Liver (tissue), 9 donors: ENCODE measurements around the gene PRPF6. TPM values are rescaled to one million over a fixed set of nuclear protein-coding genes. Genes with fewer than 3 reads are reported as not detected.

Experiments
- DNase-seq: peaks from one replicate; pipeline ENCODE4 v3.0.0-alpha.2; 2017; ENCODE audit warnings: low spot score
- H3K27ac ChIP-seq, 2 donors: one replicate each; pipeline ENCODE4 v1.7.0; 2013; ENCODE audit warnings: inconsistent platforms in 2 of 2, low read length in 2 of 2, control low read depth in 1 of 2, low read depth in 1 of 2, mild to moderate bottlenecking in 1 of 2
- H3K27me3 ChIP-seq, 4 donors: one replicate each; pipeline versions ENCODE4 v1.6.1 to v1.7.0; 2013; ENCODE audit warnings: low read length in 3 of 4, inconsistent platforms in 1 of 4, mild to moderate bottlenecking in 1 of 4, moderate library complexity in 1 of 4; ENCODE audit not compliant: control insufficient read depth in 4 of 4, insufficient read depth in 4 of 4
- H3K36me3 ChIP-seq, 4 donors: one replicate each; pipeline versions ENCODE4 v1.6.1 to v1.7.0; 2013; ENCODE audit warnings: low read length in 3 of 4, mild to moderate bottlenecking in 3 of 4, low read depth in 1 of 4, moderate library complexity in 1 of 4; ENCODE audit not compliant: control insufficient read depth in 4 of 4, insufficient read depth in 3 of 4
- H3K4me1 ChIP-seq, 4 donors: one replicate each; pipeline versions ENCODE4 v1.6.1 to v1.7.0; 2013; ENCODE audit warnings: low read length in 3 of 4, mild to moderate bottlenecking in 3 of 4, moderate library complexity in 1 of 4; ENCODE audit not compliant: control insufficient read depth in 4 of 4, insufficient read depth in 4 of 4
- H3K4me3 ChIP-seq, 3 donors: one replicate each; pipeline versions ENCODE4 v1.6.1 to v1.7.0; 2013; ENCODE audit warnings: low read length in 3 of 3, control low read depth in 1 of 3, low read depth in 1 of 3, mild to moderate bottlenecking in 1 of 3
- H3K9ac ChIP-seq, 2 donors: one replicate each; pipeline ENCODE4 v1.7.0; 2013; ENCODE audit warnings: low read length in 2 of 2, mild to moderate bottlenecking in 2 of 2, moderate library complexity in 2 of 2, control low read depth in 1 of 2, low read depth in 1 of 2
- H3K9me3 ChIP-seq, 4 donors: one replicate each; pipeline versions ENCODE4 v1.6.1 to v1.7.0; 2013; ENCODE audit warnings: low read length in 3 of 4; ENCODE audit not compliant: control insufficient read depth in 4 of 4
- EGR1 ChIP-seq, 2 donors: IDR thresholded peaks; 2 replicates each; pipeline ENCODE4 v1.6.1; 2016 to 2018; ENCODE audit warnings: antibody characterized with exemption in 2 of 2, low read depth in 2 of 2
- FOXA1 ChIP-seq: IDR thresholded peaks from 2 replicates; pipeline ENCODE4 v1.6.1; 2016; ENCODE audit warnings: antibody characterized with exemption
- FOXA2 ChIP-seq: IDR thresholded peaks from 2 replicates; pipeline ENCODE4 v1.6.1; 2016; ENCODE audit warnings: antibody characterized with exemption
- GABPA ChIP-seq, 2 donors: IDR thresholded peaks in 1 of 2; conservative IDR thresholded peaks in 1 of 2; 2 replicates each; pipeline ENCODE4 v1.6.1; 2016; ENCODE audit warnings: antibody characterized with exemption in 2 of 2, mild to moderate bottlenecking in 1 of 2, moderate library complexity in 1 of 2
- HNF4A ChIP-seq, 2 donors: conservative IDR thresholded peaks; 2 replicates each; pipeline ENCODE4 v1.6.1; 2016; ENCODE audit warnings: antibody characterized with exemption in 2 of 2, mild to moderate bottlenecking in 2 of 2
- HNF4G ChIP-seq: IDR thresholded peaks from 2 replicates; pipeline ENCODE4 v1.6.1; 2016; ENCODE audit warnings: antibody characterized with exemption
- JUND ChIP-seq, 2 donors: IDR thresholded peaks; 2 replicates each; pipeline ENCODE4 v1.6.1; 2016; ENCODE audit warnings: antibody characterized with exemption in 2 of 2
- NR2F2 ChIP-seq: IDR thresholded peaks from 2 replicates; pipeline ENCODE4 v1.6.1; 2016; ENCODE audit warnings: antibody characterized with exemption
- RAD21 ChIP-seq, 2 donors: IDR thresholded peaks; 2 replicates each; pipeline ENCODE4 v1.6.1; 2016; ENCODE audit warnings: antibody characterized with exemption in 2 of 2, mild to moderate bottlenecking in 2 of 2
- SP1 ChIP-seq: IDR thresholded peaks from 2 replicates; pipeline ENCODE4 v1.6.1; 2018; ENCODE audit warnings: antibody characterized with exemption, mild to moderate bottlenecking
- TAF1 ChIP-seq: conservative IDR thresholded peaks from 2 replicates; pipeline ENCODE4 v1.6.1; 2016; ENCODE audit warnings: antibody characterized with exemption, mild to moderate bottlenecking
- WGBS: extraction: QIAGEN DNeasy Blood & Tissue Kit; methylation state at CpG from one replicate; pipeline ENCODE4 v1.1.7; 2013; 5-methylcytosine and 5-hydroxymethylcytosine counted together
- polyA plus RNA-seq, 2 donors: library from polyadenylated mRNA; stranded (reverse) in 1 of 2; unstranded in 1 of 2; fragments of 200-250 nt in 1 of 2; fragments of >200 nt in 1 of 2; fragmentation: Nextera tagmentation in 1 of 2; extraction: Ambion mirVana in 1 of 2; gene quantifications; one replicate each; pipeline versions ENCODE4 v1.2.1 to v1.2.3, GENCODE V29; 2013 to 2015
- total RNA-seq, 2 donors: library from RNA; depleted of rRNA; stranded (reverse); fragments of >200 nt; gene quantifications; one replicate each; pipeline ENCODE4 v1.2.3, GENCODE V29; 2014
- TF ChIP-seq, protein P1 (sequence below): fragments of 150-350 bp; IDR thresholded peaks from 2 replicates; pipeline ENCODE4 v1.5.1; 2017; ENCODE audit warnings: improper control_type of control experiment, low read depth, low read length; ENCODE audit not compliant: missing input control
- TF ChIP-seq, protein P2 (sequence below): IDR thresholded peaks from 2 replicates; pipeline ENCODE4 v1.6.1; 2016; ENCODE audit warnings: antibody characterized with exemption
- TF ChIP-seq, protein P3 (sequence below): IDR thresholded peaks from 2 replicates; pipeline ENCODE4 v1.6.1; 2016; ENCODE audit warnings: antibody characterized with exemption
- TF ChIP-seq, protein P4 (sequence below): IDR thresholded peaks from 2 replicates; pipeline ENCODE4 v1.6.1; 2016; ENCODE audit warnings: antibody characterized with exemption
- TF ChIP-seq, protein P5 (sequence below): IDR thresholded peaks from 2 replicates; pipeline ENCODE4 v1.6.1; 2016; ENCODE audit warnings: antibody characterized with exemption, mild to moderate bottlenecking
- donor health status: healthy.
- donor health status: healthy.
- donor health status: healthy.
- donor health status: healthy.
- donor health status: healthy.

The PRPF6 gene
- total and polyA plus RNA-seq, 4 donors, result 16.3 to 24.9 (median 23.1) TPM

DNA sequence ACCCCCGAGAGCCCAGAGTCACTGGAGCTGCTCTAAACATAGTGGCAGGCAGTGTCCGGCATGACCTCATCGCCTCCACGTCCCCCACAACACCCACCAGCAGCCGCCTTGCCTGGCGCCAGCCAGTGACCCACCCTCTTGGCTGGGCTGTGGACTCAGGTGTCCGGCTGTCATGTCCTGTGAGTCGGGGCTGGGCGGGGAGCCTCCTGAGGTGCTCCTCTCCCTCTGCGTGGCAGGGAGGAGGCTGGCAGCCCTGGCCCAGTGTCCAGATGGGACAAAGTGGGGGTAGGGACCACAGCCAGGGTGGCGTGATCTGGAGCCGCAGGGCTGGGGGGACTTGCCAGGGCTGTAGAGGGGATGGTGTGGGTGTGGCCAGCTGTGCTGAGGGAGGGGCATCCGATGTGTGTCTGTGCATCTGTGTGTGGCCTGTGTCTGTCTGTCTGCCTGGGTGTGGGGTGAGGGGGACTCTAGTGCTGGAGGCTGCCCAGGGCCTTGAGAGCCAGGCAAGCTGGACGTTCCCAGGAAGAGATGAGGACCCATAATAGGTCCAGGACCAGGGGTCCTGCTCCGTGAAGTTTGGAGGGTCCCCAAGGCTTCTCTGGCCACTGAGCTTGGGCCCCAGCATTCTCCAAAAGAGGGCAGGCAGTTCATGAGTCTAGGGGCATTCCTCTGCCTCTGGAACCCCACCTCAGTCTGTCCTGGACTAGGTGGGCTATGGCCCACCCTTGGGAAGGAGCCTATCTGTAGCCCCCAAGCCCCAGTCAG, 70.8 kb downstream of the PRPF6 start:
- Histone ChIP-seq H3K27ac (peak overlapping the region; percentile 38 to 54), H3K36me3 (no peaks in the 10 kb centered on the region), H3K4me1 (peaks cover 0 to 11% (median 2%) of the 10 kb centered on the region in 4 donors), H3K9me3 (no peaks in the 10 kb centered on the region), H3K4me3 (no peak overlapping the region), H3K27me3 (peaks cover 0 to 11% (median 3%) of the 10 kb centered on the region in 4 donors), H3K9ac (no peak overlapping the region)
- 62% methylated on average over 15 of the region's 15 CpGs for WGBS
- no peak for DNase-seq
- TF ChIP-seq JUND (IDR thresholded peaks at IDR 0.05) (no peak), SP1 (no peak), NR2F2 (no peak)

DNA sequence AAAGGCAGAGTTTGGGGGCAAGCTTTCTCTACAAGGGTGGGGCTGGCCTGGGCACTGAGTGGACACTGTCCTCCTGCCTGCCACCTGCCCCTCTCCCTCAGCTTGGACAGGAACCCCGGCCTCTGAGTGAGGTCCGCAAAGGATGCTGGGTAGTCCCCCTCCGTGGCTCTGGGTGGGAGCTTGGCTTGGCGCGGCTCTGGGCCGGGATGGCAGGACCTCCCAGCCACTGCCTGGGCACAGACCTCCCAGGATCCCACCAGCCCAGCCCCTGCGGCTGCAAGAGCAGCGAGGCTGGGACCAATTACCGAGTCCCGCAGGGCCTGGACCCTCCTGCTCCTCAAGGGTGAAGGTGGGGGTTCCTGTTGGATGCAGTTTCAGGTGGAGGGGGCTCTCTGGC, 71.4 kb downstream of the PRPF6 start:
- peak overlapping the region; percentile 9 to 54 for H3K27ac ChIP-seq
- 86% methylated on average over 10 of the region's 10 CpGs for WGBS
- no peak for DNase-seq
- TF ChIP-seq HNF4G (no peak), NR2F2 (no peak), FOXA2 (no peak), SP1 (no peak), HNF4A (conservative IDR thresholded peaks at IDR 0.05) (no peak), EGR1 (IDR thresholded peaks at IDR 0.05; ENCODE audit: low read depth in 2 of 2) (no peak), FOXA1 (no peak), RAD21 (IDR thresholded peaks at IDR 0.05) (no peak), JUND (IDR thresholded peaks at IDR 0.05) (no peak), GABPA (IDR thresholded peaks at IDR 0.05 in 1 of 2, conservative IDR thresholded peaks at IDR 0.05 in 1 of 2) (no peak), TAF1 (no peak)
- TF ChIP-seq, protein P1, sequence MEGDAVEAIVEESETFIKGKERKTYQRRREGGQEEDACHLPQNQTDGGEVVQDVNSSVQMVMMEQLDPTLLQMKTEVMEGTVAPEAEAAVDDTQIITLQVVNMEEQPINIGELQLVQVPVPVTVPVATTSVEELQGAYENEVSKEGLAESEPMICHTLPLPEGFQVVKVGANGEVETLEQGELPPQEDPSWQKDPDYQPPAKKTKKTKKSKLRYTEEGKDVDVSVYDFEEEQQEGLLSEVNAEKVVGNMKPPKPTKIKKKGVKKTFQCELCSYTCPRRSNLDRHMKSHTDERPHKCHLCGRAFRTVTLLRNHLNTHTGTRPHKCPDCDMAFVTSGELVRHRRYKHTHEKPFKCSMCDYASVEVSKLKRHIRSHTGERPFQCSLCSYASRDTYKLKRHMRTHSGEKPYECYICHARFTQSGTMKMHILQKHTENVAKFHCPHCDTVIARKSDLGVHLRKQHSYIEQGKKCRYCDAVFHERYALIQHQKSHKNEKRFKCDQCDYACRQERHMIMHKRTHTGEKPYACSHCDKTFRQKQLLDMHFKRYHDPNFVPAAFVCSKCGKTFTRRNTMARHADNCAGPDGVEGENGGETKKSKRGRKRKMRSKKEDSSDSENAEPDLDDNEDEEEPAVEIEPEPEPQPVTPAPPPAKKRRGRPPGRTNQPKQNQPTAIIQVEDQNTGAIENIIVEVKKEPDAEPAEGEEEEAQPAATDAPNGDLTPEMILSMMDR, result no peak
- TF ChIP-seq, protein P2, sequence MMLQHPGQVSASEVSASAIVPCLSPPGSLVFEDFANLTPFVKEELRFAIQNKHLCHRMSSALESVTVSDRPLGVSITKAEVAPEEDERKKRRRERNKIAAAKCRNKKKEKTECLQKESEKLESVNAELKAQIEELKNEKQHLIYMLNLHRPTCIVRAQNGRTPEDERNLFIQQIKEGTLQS, result no peak
- TF ChIP-seq, protein P3, sequence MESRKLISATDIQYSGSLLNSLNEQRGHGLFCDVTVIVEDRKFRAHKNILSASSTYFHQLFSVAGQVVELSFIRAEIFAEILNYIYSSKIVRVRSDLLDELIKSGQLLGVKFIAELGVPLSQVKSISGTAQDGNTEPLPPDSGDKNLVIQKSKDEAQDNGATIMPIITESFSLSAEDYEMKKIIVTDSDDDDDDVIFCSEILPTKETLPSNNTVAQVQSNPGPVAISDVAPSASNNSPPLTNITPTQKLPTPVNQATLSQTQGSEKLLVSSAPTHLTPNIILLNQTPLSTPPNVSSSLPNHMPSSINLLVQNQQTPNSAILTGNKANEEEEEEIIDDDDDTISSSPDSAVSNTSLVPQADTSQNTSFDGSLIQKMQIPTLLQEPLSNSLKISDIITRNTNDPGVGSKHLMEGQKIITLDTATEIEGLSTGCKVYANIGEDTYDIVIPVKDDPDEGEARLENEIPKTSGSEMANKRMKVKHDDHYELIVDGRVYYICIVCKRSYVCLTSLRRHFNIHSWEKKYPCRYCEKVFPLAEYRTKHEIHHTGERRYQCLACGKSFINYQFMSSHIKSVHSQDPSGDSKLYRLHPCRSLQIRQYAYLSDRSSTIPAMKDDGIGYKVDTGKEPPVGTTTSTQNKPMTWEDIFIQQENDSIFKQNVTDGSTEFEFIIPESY, result no peak
- TF ChIP-seq, protein P4, sequence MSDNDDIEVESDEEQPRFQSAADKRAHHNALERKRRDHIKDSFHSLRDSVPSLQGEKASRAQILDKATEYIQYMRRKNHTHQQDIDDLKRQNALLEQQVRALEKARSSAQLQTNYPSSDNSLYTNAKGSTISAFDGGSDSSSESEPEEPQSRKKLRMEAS, result no peak
- TF ChIP-seq, protein P5, sequence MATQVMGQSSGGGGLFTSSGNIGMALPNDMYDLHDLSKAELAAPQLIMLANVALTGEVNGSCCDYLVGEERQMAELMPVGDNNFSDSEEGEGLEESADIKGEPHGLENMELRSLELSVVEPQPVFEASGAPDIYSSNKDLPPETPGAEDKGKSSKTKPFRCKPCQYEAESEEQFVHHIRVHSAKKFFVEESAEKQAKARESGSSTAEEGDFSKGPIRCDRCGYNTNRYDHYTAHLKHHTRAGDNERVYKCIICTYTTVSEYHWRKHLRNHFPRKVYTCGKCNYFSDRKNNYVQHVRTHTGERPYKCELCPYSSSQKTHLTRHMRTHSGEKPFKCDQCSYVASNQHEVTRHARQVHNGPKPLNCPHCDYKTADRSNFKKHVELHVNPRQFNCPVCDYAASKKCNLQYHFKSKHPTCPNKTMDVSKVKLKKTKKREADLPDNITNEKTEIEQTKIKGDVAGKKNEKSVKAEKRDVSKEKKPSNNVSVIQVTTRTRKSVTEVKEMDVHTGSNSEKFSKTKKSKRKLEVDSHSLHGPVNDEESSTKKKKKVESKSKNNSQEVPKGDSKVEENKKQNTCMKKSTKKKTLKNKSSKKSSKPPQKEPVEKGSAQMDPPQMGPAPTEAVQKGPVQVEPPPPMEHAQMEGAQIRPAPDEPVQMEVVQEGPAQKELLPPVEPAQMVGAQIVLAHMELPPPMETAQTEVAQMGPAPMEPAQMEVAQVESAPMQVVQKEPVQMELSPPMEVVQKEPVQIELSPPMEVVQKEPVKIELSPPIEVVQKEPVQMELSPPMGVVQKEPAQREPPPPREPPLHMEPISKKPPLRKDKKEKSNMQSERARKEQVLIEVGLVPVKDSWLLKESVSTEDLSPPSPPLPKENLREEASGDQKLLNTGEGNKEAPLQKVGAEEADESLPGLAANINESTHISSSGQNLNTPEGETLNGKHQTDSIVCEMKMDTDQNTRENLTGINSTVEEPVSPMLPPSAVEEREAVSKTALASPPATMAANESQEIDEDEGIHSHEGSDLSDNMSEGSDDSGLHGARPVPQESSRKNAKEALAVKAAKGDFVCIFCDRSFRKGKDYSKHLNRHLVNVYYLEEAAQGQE, result no peak
- no peak overlapping the region for H3K4me3 ChIP-seq
- H3K4me1 ChIP-seq, result peaks cover 0 to 14% (median 2%) of the 10 kb centered on the region in 4 donors
- no peak overlapping the region for H3K9ac ChIP-seq
- no peaks in the 10 kb centered on the region for H3K36me3 ChIP-seq
- no peaks in the 10 kb centered on the region for H3K9me3 ChIP-seq
- peaks cover 0 to 11% (median 1%) of the 10 kb centered on the region in 4 donors for H3K27me3 ChIP-seq
